Kidney glomerular epithelial cell (primary cell): ENCODE results near the gene SLC43A3.
"Not testable (repeated sequence)": the region's sequence is repeated elsewhere in the genome, so short reads cannot be mapped to it uniquely, and the experiment has no call there.

ENCODE experiments used
- DNase-seq: peaks from one replicate; lab custom pipeline; 2025; lab: John Stamatoyannopoulos, UW

Gene SLC43A3

DNA sequence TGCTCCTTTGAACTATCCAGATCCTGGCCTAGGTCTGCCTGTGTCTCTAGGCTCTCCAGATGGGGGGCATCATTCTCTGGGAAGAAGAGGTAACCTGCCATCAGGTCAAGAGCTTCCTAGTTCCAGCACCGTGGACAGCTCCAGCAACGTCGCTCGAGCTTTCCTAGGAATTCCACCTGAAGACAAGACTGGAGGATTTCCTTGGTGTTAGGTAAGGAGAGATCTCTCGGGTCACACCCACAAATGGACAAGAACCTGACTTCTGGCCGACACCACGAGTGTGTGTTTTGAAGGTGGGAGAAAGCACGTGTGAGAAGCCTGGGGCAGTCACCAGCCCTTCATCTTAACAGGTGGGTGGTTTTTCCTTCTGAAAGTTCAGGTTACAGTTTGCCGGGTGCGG lies 47.2 kb downstream of the SLC43A3 start:
- no peak for DNase-seq

DNA sequence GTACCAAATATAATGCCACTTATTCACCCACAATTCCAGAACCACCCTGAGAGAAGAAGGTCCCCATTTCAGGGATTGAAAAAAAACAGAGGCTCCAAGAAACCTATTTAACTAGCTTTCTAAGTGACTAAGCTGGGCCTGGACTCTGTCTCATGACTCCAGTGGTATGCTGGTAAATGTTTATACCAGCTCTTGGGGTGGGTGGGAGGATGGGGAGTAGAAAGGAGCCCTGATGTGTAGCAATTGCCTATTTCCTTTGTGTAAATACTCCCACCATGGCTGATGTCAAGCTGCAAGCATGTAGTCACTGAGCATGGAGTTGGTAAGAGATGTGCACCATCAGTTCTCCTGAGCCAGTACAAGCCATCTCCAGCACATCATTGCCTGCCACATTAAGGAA lies 48.7 kb downstream of the SLC43A3 start:
- no peak for DNase-seq

GRCh38 chr11:57377107-57377506 lies 49.8 kb downstream of the SLC43A3 start:
- no peak for DNase-seq

- no peak for DNase-seq
Observed at GRCh38 chr11:57376095-57377090, 50.5 kb downstream of the SLC43A3 start.

- DNase-seq = no peak
Observed at GRCh38 chr11:57375490-57375889, 51.4 kb downstream of the SLC43A3 start.

DNA sequence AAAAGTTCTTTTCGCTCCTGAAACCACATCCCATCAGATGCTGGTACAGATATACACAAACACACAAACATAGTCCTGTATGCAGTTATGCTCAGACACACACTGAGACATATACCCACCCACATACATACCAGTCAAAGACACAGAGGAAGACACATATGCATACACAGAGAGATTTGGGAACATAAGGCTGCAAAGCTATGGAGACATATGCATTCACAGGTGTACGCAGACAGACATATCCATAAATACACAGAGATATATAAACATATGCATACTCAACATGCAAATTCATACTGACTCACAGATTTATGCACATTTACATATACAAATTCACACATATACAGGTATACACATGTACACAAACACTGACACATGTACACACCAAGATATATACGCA lies 52.0 kb downstream of the SLC43A3 start:
- DNase-seq = no peak

- DNase-seq = no peak
Observed at GRCh38 chr11:57373146-57373545, 53.8 kb downstream of the SLC43A3 start.

DNA sequence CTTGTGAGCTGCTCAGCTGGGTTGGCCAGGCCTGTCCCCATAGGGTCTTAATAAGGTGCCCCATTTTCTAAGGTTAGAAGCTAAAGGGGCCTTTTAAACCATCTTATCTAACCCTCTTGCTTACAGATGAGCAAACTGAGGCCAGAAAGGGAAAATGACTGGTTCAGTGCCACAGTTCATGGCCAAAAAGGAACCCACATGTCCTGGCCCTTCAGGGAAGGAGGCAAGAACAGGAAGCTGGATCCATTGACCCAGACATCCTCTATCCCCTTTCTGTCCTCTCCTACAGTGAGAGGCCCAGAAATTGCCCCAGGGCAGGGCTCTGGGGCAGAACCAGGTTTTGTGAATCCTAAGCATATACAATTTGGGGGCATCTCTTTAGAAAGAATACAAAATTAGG lies 56.0 kb downstream of the SLC43A3 start:
- DNase-seq = no peak

GRCh38 chr11:57370251-57370650 lies 56.7 kb downstream of the SLC43A3 start:
- no peak for DNase-seq

GRCh38 chr11:57368845-57369232 lies 58.1 kb downstream of the SLC43A3 start:
- no peak for DNase-seq

DNA sequence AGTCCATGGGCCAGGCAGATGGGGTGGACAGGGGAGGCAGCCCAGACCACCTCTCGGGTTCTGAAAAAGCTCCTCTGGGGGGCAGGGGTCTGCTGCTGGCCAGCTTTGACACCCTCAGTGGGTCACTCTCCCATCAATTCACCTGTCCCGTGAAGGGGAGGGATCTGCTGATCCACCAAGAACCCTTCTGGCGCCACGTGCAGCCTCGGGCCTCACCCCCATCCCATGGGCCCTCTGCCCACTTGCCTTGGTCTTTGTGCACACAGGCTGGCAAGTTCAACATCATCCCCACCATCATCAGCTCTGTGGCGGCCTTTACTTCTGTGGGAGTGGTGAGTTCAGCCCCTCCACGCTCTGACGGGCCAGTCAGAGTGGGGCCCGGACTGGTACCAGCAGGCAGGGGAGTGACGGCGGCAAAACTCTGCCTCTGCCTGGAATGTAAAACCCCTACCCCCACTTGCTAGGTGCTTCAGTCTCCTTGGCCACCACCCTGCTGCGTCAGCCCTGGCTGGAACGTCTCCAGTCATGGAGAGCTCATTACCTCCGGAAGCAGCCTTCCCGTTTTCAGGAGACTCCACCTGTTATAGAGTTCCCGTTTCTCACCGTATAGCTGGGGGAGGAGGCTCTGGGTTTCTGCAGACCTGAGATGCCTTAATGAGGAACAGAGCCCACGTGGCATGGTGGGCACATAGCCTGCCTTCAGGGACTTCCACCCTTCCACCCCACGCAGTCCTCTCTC lies 58.6 kb downstream of the SLC43A3 start:
- no peak for DNase-seq

GRCh38 chr11:57364851-57365660 lies 61.9 kb downstream of the SLC43A3 start:
- DNase-seq = no peak

DNA sequence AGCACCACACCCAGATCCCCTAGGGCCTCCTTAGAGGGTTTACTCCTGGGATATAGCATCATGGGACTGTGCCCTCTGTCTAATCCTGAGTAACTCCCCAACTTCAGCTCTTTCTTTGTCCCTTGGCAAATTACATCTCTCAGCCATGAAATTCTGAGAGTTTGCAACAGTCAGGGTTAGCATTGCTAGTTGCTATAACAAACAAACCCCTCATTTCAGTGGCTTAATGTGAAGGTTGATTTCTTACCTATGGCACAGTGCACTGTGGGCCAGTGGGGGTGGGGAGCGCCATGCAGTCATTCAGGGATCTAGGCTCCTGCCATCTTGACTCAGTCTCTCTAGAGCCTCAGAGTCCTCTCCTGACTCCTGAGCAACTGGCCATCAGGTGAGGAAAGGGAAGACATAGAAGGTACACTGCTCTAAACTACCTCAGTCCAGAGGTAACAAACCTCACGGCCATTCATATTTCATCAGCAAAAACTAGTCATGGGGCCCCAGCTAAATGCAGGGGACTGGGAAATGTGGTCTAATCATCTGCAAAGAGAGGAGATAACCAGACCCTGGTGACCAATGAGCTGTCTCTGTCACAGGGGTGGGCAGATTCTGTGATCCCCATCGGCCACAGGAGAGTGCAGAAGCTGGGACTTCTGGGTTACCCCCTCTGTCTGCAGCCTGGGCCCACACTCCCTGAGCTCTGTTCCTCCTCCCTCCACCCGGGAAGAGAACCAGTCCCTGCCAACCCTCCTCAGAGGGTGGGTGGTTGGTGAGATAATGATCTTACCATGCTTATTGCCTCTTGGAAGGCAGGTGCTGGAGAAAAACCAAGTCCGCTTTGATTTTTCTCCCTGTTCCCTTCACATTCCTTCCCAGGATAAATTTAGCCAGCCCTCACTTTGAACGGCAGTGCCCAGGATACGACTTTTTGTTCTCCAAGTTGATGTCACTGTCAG lies 63.5 kb downstream of the SLC43A3 start:
- no peak for DNase-seq

GRCh38 chr11:57361926-57362325 lies 65.0 kb downstream of the SLC43A3 start:
- no peak for DNase-seq

DNA sequence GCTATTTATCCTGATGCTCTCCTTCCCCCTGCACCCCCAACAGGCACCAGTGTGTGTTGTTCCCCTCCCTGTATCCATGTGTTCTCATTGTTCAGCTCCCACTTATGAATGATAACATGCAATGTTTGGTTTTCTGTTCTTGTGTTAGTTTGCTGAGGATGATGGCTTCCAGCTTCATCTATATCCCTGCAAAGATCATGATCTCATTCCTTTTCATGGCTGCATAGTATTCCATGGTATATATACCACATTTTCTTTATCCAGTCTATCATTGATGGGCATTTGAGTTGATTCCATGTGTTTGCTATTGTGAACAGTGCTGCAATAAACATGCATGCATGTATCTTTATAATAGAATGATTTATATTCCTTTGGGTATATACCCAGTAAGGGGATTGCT lies 65.5 kb downstream of the SLC43A3 start:
- DNase-seq = not testable (repeated sequence)

GRCh38 chr11:57360991-57361390 lies 65.9 kb downstream of the SLC43A3 start:
- no peak for DNase-seq

- no peak for DNase-seq
Observed at GRCh38 chr11:57359896-57360690, 66.8 kb downstream of the SLC43A3 start.

DNA sequence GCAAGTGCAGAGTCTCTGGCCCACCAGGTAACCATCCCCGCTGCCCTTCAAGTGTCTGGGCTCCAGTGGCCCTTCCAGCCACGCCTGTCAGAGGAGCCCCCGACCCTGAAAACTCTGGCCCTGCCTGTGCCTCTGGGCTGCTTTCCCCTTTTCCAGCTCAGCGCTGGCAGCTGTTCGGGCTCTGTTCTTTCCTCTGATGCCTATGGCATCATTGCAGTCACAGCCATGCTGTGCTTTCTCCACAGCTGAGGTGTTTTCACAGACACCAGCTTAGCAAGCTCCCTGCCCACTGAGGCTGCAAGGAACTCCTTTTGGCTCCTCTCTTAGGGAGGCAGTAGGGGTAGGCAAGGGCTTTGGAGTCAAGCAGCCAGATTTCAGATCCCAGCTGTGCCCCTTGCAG lies 67.5 kb downstream of the SLC43A3 start:
- no peak for DNase-seq

GRCh38 chr11:57358991-57359390 lies 67.9 kb downstream of the SLC43A3 start:
- no peak for DNase-seq

- no peak for DNase-seq
Observed at GRCh38 chr11:57358543-57358961, 68.4 kb downstream of the SLC43A3 start.
